Ishikawa (cell line): ENCODE results near the gene EDIL3.

Experiments
- CEBPB ChIP-seq: IDR thresholded peaks from 2 replicates; pipeline ENCODE4 v1.6.1; 2012
- CREB1 ChIP-seq: IDR thresholded peaks from 2 replicates; pipeline ENCODE4 v1.6.1; 2012; ENCODE audit warnings: low read depth
- EGR1 ChIP-seq: IDR thresholded peaks from 2 replicates; pipeline ENCODE4 v1.6.1; 2012
- EP300 ChIP-seq: IDR thresholded peaks from 2 replicates; pipeline ENCODE4 v1.6.1; 2012; ENCODE audit warnings: borderline replicate concordance
- FOXM1 ChIP-seq: IDR thresholded peaks from 2 replicates; pipeline ENCODE4 v1.6.1; 2012; ENCODE audit warnings: low read depth, borderline replicate concordance
- NFIC ChIP-seq: IDR thresholded peaks from 2 replicates; pipeline ENCODE4 v1.6.1; 2012
- RAD21 ChIP-seq: IDR thresholded peaks from 2 replicates; pipeline ENCODE4 v1.6.1; 2012; ENCODE audit warnings: low read depth
- TAF1 ChIP-seq: IDR thresholded peaks from 2 replicates; pipeline ENCODE4 v1.6.1; 2012; ENCODE audit warnings: low read depth, mild to moderate bottlenecking
- TCF12 ChIP-seq: IDR thresholded peaks from 2 replicates; pipeline ENCODE4 v1.6.1; 2012; ENCODE audit warnings: low read depth
- TEAD4 ChIP-seq: IDR thresholded peaks from 2 replicates; pipeline ENCODE4 v1.6.1; 2012
- YY1 ChIP-seq: IDR thresholded peaks from 2 replicates; pipeline ENCODE4 v1.6.1; 2012; ENCODE audit warnings: low read depth
- ZBTB7A ChIP-seq: IDR thresholded peaks from 2 replicates; pipeline ENCODE4 v1.6.1; 2012; ENCODE audit warnings: low read depth
- TF ChIP-seq, protein P1 (sequence below): IDR thresholded peaks from 2 replicates; pipeline ENCODE4 v1.6.1; 2012
- TF ChIP-seq, protein P2 (sequence below): IDR thresholded peaks from 2 replicates; pipeline ENCODE4 v1.6.1; 2012; ENCODE audit warnings: low read depth, mild to moderate bottlenecking
- TF ChIP-seq, protein P3 (sequence below): IDR thresholded peaks from 2 replicates; pipeline ENCODE4 v1.6.1; 2012

Gene EDIL3

DNA sequence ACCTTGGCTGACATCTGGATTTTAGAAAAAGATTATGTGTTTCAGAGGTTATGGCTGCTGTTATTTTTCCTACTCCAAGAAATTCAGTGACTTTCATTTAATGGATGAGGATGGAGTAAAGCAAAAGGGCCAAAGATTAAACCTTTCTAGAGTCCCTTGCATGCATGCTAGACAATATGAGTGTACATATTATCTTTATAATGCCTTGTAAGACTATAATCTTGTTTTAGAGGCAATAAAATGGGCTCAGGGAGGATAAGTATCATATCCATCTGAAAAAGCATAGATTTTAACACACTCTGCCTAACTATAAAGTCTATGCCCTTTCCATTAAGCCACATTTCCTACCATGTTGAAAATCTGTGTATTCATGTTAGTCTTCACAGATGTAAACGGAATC lies 199.8 kb downstream of the EDIL3 start:
- TF ChIP-seq EGR1 = no peak
- no peak for TF ChIP-seq TAF1
- TF ChIP-seq CEBPB = no peak

DNA sequence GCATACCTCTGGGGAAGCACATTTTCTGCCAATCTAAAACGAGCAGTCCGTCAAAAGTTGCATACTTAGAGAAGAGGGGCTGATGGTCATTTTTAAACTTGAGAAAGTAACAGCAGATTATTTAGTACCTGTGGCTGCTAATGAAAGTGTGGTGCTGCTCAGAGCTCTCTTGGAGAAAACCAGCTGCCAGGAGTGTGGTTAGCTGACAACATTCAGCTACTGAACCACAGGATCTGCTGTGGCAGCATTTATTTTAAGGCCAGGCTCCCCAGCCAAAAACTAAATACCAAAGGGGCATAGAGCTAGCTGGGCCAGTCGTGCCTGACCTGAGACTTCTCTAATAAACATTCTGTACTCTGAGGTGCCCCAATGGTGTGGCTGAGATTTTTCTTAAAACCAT lies 203.6 kb downstream of the EDIL3 start:
- TF ChIP-seq TCF12 = no peak
- TF ChIP-seq CEBPB = no peak
- no peak for TF ChIP-seq ZBTB7A
- no peak for TF ChIP-seq CREB1
- TF ChIP-seq, protein P1, sequence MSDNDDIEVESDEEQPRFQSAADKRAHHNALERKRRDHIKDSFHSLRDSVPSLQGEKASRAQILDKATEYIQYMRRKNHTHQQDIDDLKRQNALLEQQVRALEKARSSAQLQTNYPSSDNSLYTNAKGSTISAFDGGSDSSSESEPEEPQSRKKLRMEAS = no peak
- no peak for TF ChIP-seq FOXM1
- TF ChIP-seq YY1 = no peak

DNA sequence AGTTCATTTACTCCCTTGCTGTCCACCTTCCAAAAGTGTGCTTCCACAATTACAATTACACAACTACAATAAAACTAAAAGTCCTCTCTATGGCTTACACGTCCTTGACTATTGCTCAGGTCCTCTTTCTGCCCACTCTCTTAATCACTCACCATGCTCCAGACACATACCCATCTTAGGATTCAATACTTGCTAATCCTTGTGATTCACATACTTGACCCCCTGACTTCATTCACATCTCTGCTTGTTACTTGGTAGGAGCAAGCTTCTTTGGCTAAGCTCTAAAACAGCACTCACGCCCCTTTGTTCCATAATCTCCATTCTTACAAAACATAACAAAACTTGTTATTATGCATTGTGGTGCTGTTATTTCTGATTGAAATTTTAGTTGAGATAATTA lies 215.8 kb downstream of the EDIL3 start:
- no peak for TF ChIP-seq ZBTB7A
- TF ChIP-seq, protein P1 = no peak
- no peak for TF ChIP-seq EP300

DNA sequence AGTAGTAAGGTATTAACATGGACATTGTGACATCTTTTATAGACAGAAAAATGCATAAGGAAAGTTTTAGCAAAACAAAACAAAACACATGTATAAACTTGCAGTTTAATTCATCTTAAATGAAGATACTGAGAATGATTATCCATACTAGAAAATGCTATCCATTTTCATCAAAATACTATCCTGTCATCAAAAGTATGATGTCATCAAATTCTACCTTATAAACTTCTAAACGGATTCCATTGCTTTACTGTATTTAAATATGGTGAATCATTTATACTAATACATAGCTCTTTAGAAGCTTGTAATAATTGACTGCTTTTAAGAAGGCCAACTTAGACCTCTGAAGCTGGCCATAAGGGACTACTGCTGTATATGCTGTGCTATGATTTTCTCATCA lies 221.0 kb downstream of the EDIL3 start:
- no peak for TF ChIP-seq CEBPB
- TF ChIP-seq, protein P2, sequence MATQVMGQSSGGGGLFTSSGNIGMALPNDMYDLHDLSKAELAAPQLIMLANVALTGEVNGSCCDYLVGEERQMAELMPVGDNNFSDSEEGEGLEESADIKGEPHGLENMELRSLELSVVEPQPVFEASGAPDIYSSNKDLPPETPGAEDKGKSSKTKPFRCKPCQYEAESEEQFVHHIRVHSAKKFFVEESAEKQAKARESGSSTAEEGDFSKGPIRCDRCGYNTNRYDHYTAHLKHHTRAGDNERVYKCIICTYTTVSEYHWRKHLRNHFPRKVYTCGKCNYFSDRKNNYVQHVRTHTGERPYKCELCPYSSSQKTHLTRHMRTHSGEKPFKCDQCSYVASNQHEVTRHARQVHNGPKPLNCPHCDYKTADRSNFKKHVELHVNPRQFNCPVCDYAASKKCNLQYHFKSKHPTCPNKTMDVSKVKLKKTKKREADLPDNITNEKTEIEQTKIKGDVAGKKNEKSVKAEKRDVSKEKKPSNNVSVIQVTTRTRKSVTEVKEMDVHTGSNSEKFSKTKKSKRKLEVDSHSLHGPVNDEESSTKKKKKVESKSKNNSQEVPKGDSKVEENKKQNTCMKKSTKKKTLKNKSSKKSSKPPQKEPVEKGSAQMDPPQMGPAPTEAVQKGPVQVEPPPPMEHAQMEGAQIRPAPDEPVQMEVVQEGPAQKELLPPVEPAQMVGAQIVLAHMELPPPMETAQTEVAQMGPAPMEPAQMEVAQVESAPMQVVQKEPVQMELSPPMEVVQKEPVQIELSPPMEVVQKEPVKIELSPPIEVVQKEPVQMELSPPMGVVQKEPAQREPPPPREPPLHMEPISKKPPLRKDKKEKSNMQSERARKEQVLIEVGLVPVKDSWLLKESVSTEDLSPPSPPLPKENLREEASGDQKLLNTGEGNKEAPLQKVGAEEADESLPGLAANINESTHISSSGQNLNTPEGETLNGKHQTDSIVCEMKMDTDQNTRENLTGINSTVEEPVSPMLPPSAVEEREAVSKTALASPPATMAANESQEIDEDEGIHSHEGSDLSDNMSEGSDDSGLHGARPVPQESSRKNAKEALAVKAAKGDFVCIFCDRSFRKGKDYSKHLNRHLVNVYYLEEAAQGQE = no peak
- TF ChIP-seq FOXM1 = no peak
- TF ChIP-seq, protein P1 = no peak
- TF ChIP-seq TAF1 = no peak
- TF ChIP-seq CREB1 = no peak
- no peak for TF ChIP-seq TCF12
- no peak for TF ChIP-seq TEAD4
- TF ChIP-seq NFIC = no peak
- TF ChIP-seq, protein P3, sequence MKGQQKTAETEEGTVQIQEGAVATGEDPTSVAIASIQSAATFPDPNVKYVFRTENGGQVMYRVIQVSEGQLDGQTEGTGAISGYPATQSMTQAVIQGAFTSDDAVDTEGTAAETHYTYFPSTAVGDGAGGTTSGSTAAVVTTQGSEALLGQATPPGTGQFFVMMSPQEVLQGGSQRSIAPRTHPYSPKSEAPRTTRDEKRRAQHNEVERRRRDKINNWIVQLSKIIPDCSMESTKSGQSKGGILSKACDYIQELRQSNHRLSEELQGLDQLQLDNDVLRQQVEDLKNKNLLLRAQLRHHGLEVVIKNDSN = no peak
- no peak for TF ChIP-seq EGR1
- no peak for TF ChIP-seq ZBTB7A
- no peak for TF ChIP-seq EP300
- TF ChIP-seq YY1 = no peak
- TF ChIP-seq RAD21 = no peak

DNA sequence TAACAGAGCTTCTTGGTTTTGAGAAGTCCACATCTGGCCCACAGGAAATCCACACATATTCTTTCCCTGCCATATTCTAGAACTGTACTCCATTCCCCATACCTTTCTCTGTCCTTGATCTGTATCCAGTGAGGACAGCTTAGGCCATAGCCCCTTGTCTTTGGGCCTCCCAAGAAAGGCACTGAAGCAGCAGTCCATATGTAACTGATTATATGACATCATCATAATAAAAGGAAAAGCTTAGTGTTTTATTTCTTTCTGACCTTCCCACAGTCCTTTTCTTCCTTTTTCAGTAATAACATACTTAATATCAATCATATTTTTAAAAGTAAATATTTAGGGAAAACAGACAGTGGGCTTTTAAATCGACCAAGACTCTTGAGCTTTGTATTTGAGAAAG lies 222.0 kb downstream of the EDIL3 start:
- TF ChIP-seq TCF12 (no peak), ZBTB7A (no peak)
- TF ChIP-seq, protein P3 = no peak

DNA sequence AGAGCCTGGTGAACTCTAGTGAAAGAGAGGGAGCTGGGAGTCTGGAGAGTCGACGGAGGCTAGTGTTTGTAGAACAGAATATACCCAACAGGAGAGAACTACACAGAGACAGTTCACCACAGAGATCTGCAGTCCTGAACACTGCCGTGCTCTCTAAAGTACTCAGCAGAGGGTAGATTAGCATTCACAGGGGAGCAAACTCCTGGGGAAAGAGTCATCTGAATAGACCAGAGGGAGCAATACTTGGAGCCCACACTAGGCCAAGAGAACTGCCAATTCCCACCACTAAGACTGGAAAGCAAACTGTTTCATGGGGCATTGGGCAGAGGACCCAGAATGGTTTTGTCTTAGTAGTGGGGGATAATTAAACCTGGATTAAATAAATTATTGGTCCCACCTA lies 235.6 kb downstream of the EDIL3 start:
- TF ChIP-seq, protein P1 = no peak
- no peak for TF ChIP-seq RAD21
- no peak for TF ChIP-seq TAF1
- TF ChIP-seq TCF12 = no peak
- TF ChIP-seq, protein P2 = no peak
- no peak for TF ChIP-seq TEAD4
- TF ChIP-seq EGR1 = no peak

DNA sequence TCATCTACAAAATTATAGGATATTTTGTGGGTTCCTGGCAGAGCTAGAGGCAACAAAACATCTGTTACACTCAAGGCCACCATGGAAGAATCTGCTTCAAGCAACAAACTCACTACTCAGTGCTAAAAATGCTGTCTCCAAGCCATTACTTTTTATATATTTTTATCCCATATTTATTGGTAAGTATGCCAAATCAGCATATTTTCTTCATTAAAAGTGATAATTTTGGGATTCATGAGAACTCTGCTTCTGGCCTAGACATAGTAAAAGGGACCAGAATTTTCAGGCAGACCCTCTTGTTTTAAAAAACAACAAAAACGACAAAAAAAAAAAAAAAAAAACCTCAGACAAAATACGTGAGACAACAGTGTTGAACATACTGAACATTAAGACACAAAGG lies 236.0 kb downstream of the EDIL3 start:
- TF ChIP-seq TCF12 (no peak), TAF1 (no peak), FOXM1 (no peak), CEBPB (no peak), CREB1 (no peak), ZBTB7A (no peak), EGR1 (no peak), EP300 (no peak), NFIC (no peak), RAD21 (no peak)
- TF ChIP-seq, protein P1 = no peak
- TF ChIP-seq, protein P2 = no peak
